ENCODE results near the gene CTRB2.
A peak's percentile ranks its signal among the peaks of the same experiment; 100 is the strongest.
"Not testable (repeated sequence)": the region's sequence is repeated elsewhere in the genome, so short reads cannot be mapped to it uniquely, and the experiment has no call there.

The CTRB2 gene

GRCh38 chr16:75206749-75207451 lies at the start of gene CTRB2:
Gene CTRB2, minus strand, starts transcription at chr16:75207161. Its CDS starts 20 bp downstream, at chr16:75207141.
- DNase-seq, result no peak

- DNase-seq, result no peak
Measured at GRCh38 chr16:75256059-75256571, 49.2 kb upstream of the CTRB2 start.

- no peak for DNase-seq
Measured at GRCh38 chr16:75254359-75254837, 47.4 kb upstream of the CTRB2 start.

- DNase-seq, result no peak
Measured at GRCh38 chr16:75252946-75253911, 46.3 kb upstream of the CTRB2 start.

- no peak for DNase-seq
Measured at GRCh38 chr16:75252049-75252864, 45.3 kb upstream of the CTRB2 start.

GRCh38 chr16:75251280-75252048 lies 44.5 kb upstream of the CTRB2 start, which contains the start of gene BCAR1:
Gene BCAR1, minus strand, starts transcription at chr16:75251624. Its CDS starts 142 bp downstream, at chr16:75251482.
- DNase-seq, result peak; percentile 18

GRCh38 chr16:75250809-75251279 lies 43.9 kb upstream of the CTRB2 start:
- peak; percentile 7 for DNase-seq

- no peak for DNase-seq
Measured at GRCh38 chr16:75250089-75250808, 43.3 kb upstream of the CTRB2 start.

- DNase-seq, result no peak
Measured at GRCh38 chr16:75249441-75249840, 42.5 kb upstream of the CTRB2 start.

GRCh38 chr16:75248536-75249380 lies 41.8 kb upstream of the CTRB2 start:
- no peak for DNase-seq

GRCh38 chr16:75248142-75248535 lies 41.2 kb upstream of the CTRB2 start:
- DNase-seq, result no peak

GRCh38 chr16:75247249-75247648 lies 40.3 kb upstream of the CTRB2 start:
- DNase-seq, result no peak

GRCh38 chr16:75246504-75247205 lies 39.7 kb upstream of the CTRB2 start:
- no peak for DNase-seq

GRCh38 chr16:75244844-75245758 lies 38.1 kb upstream of the CTRB2 start:
- no peak for DNase-seq

- no peak for DNase-seq
Measured at GRCh38 chr16:75244225-75244809, 37.4 kb upstream of the CTRB2 start.

GRCh38 chr16:75243667-75244224 lies 36.8 kb upstream of the CTRB2 start:
- no peak for DNase-seq

- not testable (repeated sequence) for DNase-seq
Measured at GRCh38 chr16:75242436-75243078, 35.6 kb upstream of the CTRB2 start.
